CD4-positive, alpha-beta T cell (primary cell): ENCODE measurements around the gene SSTR5. TPM values are rescaled to one million over a fixed set of nuclear protein-coding genes. Genes with fewer than 3 reads are reported as not detected.

ENCODE experiments used
- ATAC-seq: fragments of 200-7000 bp; cut with Tn5 transposase; one replicate; pipeline ENCODE4 v1.10.0; 2022; ENCODE audit warnings: mild to moderate bottlenecking; ENCODE audit not compliant: poor library complexity
- CTCF ChIA-PET: fragments of 350-600 bp; sonication (Branson Sonifier 250); formaldehyde crosslinking; loops from one replicate; lab custom pipeline; 2021; ENCODE audit warnings: antibody characterized with exemption, inconsistent platforms; lab: Charles Lee
- POLR2A ChIA-PET: fragments of 350-600 bp; sonication (Branson Sonifier 250); formaldehyde crosslinking; loops from one replicate; lab custom pipeline; 2021; ENCODE audit warnings: antibody characterized with exemption, inconsistent platforms; lab: Charles Lee
- DNase-seq, 14 experiments: peaks; one replicate each; pipeline ENCODE4 v3.0.0-alpha.2; 2013 to 2020; ENCODE audit warnings: mixed read lengths in 2 of 14
- H3K27ac ChIP-seq, 2 donors: one replicate each; pipeline versions ENCODE4 v1.5.1 to v1.7.0; 2013; ENCODE audit warnings: low read length in 2 of 2, low read depth in 1 of 2, mild to moderate bottlenecking in 1 of 2
- H3K27me3 ChIP-seq, 2 experiments: 1 replicate in 1 of 2; 2 replicates in 1 of 2; pipeline versions ENCODE4 v1.6.1 to v1.7.0; 2013; ENCODE audit warnings: low read length in 2 of 2, control low read depth in 1 of 2, mild to moderate bottlenecking in 1 of 2, moderate library complexity in 1 of 2; ENCODE audit not compliant: insufficient read depth in 2 of 2, control insufficient read depth in 1 of 2
- H3K36me3 ChIP-seq: one replicate; pipeline ENCODE4 v1.6.1; 2013; ENCODE audit warnings: low read length, control low read depth; ENCODE audit not compliant: insufficient read depth
- H3K4me1 ChIP-seq: one replicate; pipeline ENCODE4 v1.6.1; 2013; ENCODE audit warnings: low read length, control low read depth; ENCODE audit not compliant: insufficient read depth
- H3K4me3 ChIP-seq: one replicate; pipeline ENCODE4 v1.5.1; 2013; ENCODE audit warnings: mild to moderate bottlenecking, low read length, moderate library complexity
- H3K9me3 ChIP-seq, 2 experiments: 1 replicate in 1 of 2; 2 replicates in 1 of 2; pipeline versions ENCODE4 v1.6.1 to v1.7.0; 2013; ENCODE audit warnings: low read length in 2 of 2, mild to moderate bottlenecking in 2 of 2, control low read depth in 1 of 2, moderate library complexity in 1 of 2; ENCODE audit not compliant: control insufficient read depth in 1 of 2, insufficient read depth in 1 of 2
- H3K27ac Mint-ChIP-seq: one replicate; pipeline ENCODE4 v1.8.0; 2020; ENCODE audit warnings: mixed read lengths
- H3K27me3 Mint-ChIP-seq: one replicate; pipeline ENCODE4 v1.8.0; 2021; ENCODE audit warnings: mixed read lengths
- H3K36me3 Mint-ChIP-seq: one replicate; pipeline ENCODE4 v1.8.0; 2021; ENCODE audit warnings: low read depth, mixed read lengths
- H3K4me1 Mint-ChIP-seq: one replicate; pipeline ENCODE4 v1.8.0; 2021; ENCODE audit warnings: low read depth, mixed read lengths
- H3K4me3 Mint-ChIP-seq: one replicate; pipeline ENCODE4 v1.8.0; 2020; ENCODE audit warnings: mild to moderate bottlenecking, mixed read lengths
- H3K9me3 Mint-ChIP-seq: one replicate; pipeline ENCODE4 v1.8.0; 2020; ENCODE audit warnings: mixed read lengths
- intact Hi-C, 2 experiments: fragments of 100-400 bp; cut with DNase I in 1 of 2; cut with micrococcal nuclease in 1 of 2; formaldehyde crosslinking; loops; one replicate each; pipeline versions ENCODE4 v1.15.1 to v1.9.0; 2023 to 2025; cut with DNase I, micrococcal nuclease
- total RNA-seq, 174 experiments: library from RNA in 2 of 174; stranded (reverse) in 2 of 174; gene quantifications; one replicate each; pipeline ENCODE4 v1.2.3 and lab custom pipeline; 2021 to 2026
- TF ChIP-seq, protein P1 (sequence below): fragments of 200-600 bp; IDR thresholded peaks from one replicate; pipeline ENCODE4 v1.8.0; 2022; ENCODE audit warnings: antibody characterized with exemption, mild to moderate bottlenecking

SSTR5 gene
- total RNA-seq, 2 experiments from 2014 or later = not detected

DNA sequence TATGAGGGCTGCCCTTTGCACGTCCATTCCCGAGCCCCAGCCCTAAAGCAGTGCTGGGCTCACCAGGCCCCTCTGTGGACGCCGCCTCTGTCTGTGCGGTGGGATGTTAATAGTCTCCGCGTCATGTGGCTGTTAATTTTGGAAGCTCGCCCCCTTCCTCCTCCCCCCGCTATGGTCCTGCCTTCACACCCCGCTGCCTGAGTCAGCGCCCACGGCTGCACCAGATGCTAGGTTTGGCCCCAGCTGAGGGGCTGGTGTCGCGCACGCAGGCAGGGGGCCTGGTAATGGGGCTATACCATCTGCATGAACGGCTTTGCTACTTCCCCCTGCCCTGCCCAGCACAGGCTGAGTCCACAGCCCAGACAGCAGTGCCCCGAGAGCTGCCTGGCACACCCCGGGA, 4.1 kb upstream of the SSTR5 start:
- H3K9me3 Mint-ChIP-seq = no peaks in the 10 kb centered on the region
- H3K4me1 ChIP-seq = no peaks in the 10 kb centered on the region
- H3K27me3 Mint-ChIP-seq = peaks cover 39% of the 10 kb centered on the region
- no peak overlapping the region for H3K4me3 ChIP-seq
- no peak for DNase-seq
- no peak overlapping the region for H3K27ac Mint-ChIP-seq
- TF ChIP-seq, protein P1, sequence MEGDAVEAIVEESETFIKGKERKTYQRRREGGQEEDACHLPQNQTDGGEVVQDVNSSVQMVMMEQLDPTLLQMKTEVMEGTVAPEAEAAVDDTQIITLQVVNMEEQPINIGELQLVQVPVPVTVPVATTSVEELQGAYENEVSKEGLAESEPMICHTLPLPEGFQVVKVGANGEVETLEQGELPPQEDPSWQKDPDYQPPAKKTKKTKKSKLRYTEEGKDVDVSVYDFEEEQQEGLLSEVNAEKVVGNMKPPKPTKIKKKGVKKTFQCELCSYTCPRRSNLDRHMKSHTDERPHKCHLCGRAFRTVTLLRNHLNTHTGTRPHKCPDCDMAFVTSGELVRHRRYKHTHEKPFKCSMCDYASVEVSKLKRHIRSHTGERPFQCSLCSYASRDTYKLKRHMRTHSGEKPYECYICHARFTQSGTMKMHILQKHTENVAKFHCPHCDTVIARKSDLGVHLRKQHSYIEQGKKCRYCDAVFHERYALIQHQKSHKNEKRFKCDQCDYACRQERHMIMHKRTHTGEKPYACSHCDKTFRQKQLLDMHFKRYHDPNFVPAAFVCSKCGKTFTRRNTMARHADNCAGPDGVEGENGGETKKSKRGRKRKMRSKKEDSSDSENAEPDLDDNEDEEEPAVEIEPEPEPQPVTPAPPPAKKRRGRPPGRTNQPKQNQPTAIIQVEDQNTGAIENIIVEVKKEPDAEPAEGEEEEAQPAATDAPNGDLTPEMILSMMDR = no peak
- no peaks in the 10 kb centered on the region for H3K4me1 Mint-ChIP-seq
- peaks cover 0 to 41% of the 10 kb centered on the region in 2 experiments for H3K9me3 ChIP-seq
- intact Hi-C loops = no loop called here
- H3K4me3 Mint-ChIP-seq = no peak overlapping the region
- no peak overlapping the region for H3K27ac ChIP-seq
- ChIA-PET CTCF (no interaction called here), POLR2A (no interaction called here)
- peaks cover 35 to 69% of the 10 kb centered on the region in 2 experiments for H3K27me3 ChIP-seq
- no peaks in the 10 kb centered on the region for H3K36me3 ChIP-seq
- no peaks in the 10 kb centered on the region for H3K36me3 Mint-ChIP-seq
- no peak for ATAC-seq

DNA sequence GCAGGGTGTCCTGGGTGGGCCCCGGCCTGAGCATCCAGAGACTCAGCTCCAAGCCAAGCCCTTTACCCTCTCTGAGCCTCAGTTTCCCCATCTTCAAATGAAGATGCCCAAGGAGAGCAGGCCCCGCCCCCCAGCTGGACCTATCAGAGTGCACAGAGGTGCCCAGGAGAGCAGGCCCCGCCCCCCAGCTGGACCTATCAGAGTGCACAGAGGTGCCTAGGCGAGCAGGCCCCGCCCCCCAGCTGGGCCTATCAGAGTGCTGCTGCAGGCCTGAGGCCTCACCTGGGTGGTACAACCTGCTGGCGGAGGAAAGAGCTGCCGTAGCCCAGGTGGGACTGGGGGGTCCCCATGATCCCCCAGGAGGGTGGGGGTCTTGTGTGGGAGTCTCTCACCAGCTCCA, 3.4 kb upstream of the SSTR5 start:
- Mint-ChIP-seq H3K4me1 (no peaks in the 10 kb centered on the region), H3K27ac (no peak overlapping the region), H3K9me3 (no peaks in the 10 kb centered on the region), H3K36me3 (no peaks in the 10 kb centered on the region), H3K27me3 (peaks cover 34% of the 10 kb centered on the region), H3K4me3 (no peak overlapping the region)
- intact Hi-C loops = no loop called here
- no peak overlapping the region for H3K4me3 ChIP-seq
- POLR2A ChIA-PET = no interaction called here
- no peak overlapping the region for H3K27ac ChIP-seq
- H3K36me3 ChIP-seq = no peaks in the 10 kb centered on the region
- no peak for ATAC-seq
- H3K9me3 ChIP-seq = peaks cover 0 to 48% of the 10 kb centered on the region in 2 experiments
- DNase-seq = no peak
- H3K4me1 ChIP-seq = no peaks in the 10 kb centered on the region
- peaks cover 41 to 76% of the 10 kb centered on the region in 2 experiments for H3K27me3 ChIP-seq
- CTCF ChIA-PET = no interaction called here
- TF ChIP-seq, protein P1 = no peak

DNA sequence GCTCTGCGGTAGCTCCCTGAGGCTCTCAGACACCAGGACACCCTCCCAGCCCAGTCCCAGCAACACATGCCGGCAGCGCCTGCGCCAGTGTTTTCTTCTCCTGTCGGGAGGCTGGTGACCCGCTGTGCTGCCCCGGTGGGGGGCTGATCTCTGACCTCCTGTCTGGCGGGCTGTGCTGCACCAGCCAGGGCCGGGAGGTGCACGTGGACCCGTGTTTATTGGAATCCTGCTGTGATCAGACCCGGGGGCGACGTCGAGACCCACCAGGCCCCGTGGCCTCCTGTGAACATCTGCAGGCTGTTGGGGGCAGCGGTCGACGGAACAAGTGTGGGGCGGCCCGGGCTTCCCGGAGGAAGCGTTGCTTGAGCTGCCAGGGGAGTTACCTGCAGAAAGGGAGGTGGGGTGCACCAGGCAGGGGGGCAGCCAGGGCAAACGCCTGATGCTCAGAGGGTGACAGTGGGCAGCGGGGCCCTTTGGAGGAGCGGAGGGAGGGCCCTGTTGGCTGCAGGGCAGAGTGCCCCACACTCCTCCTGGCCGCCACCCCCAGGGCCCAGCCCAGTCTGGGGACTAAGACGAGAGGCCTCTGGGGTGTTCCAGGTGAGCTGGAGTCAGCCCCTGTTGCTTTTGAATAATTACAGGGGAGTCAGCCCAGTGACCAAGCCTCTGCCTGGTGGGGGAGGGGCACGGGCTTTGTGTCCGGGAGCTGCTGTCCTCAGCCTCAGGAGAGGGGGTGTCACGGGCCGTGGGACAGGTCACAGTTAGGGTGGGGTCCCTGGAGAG, 2.3 kb upstream of the SSTR5 start:
- H3K4me3 ChIP-seq = no peak overlapping the region
- H3K4me1 Mint-ChIP-seq = no peaks in the 10 kb centered on the region
- intact Hi-C loops = no loop called here
- H3K9me3 Mint-ChIP-seq = no peaks in the 10 kb centered on the region
- no peaks in the 10 kb centered on the region for H3K4me1 ChIP-seq
- H3K27me3 Mint-ChIP-seq = peaks cover 26% of the 10 kb centered on the region
- H3K36me3 Mint-ChIP-seq = no peaks in the 10 kb centered on the region
- no peak overlapping the region for H3K27ac Mint-ChIP-seq
- H3K27ac ChIP-seq = no peak overlapping the region
- POLR2A ChIA-PET = no interaction called here
- ATAC-seq (no peak), DNase-seq (no peak)
- no peaks in the 10 kb centered on the region for H3K36me3 ChIP-seq
- CTCF ChIA-PET = no interaction called here
- TF ChIP-seq, protein P1 = no peak
- H3K27me3 ChIP-seq = peaks cover 41 to 66% of the 10 kb centered on the region in 2 experiments
- peaks cover 0 to 53% of the 10 kb centered on the region in 2 experiments for H3K9me3 ChIP-seq
- H3K4me3 Mint-ChIP-seq = no peak overlapping the region
